Measurements from ENCODE around the gene GDNF. TPM values are rescaled to one million over a fixed set of nuclear protein-coding genes. Genes with fewer than 3 reads are reported as not detected.
"Not testable (repeated sequence)": the region's sequence is repeated elsewhere in the genome, so short reads cannot be mapped to it uniquely, and the experiment has no call there.

Gene GDNF
- polyA plus RNA-seq, 3 donors: 0.01 TPM; not detected in 2

- WGBS, 3 donors: 78 to 89% (median 84%) methylated on average over 2 of the region's 2 CpGs
- no peak overlapping the region for H3K27ac ChIP-seq (ENCODE audit: low read depth, low read length)
Measured at GRCh38 chr5:37799865-37800421, 39.9 kb downstream of the GDNF start.

- not testable (repeated sequence) for H3K27ac ChIP-seq (ENCODE audit: low read depth, low read length)
- WGBS, 3 donors: 90 to 100% (median 96%) methylated on average over 1 of the region's 1 CpG
Measured at GRCh38 chr5:37796435-37796834, 43.4 kb downstream of the GDNF start.

GRCh38 chr5:37795292-37795691 lies 44.5 kb downstream of the GDNF start:
- H3K27ac ChIP-seq (ENCODE audit: low read depth, low read length): not testable (repeated sequence)
- 65 to 79% (median 75%) methylated on average over 2 of the region's 2 CpGs for WGBS, 3 donors

- no peak overlapping the region for H3K27ac ChIP-seq (ENCODE audit: low read depth, low read length)
- 63 to 79% (median 69%) methylated on average over 2 of the region's 2 CpGs for WGBS, 3 donors
Measured at GRCh38 chr5:37792975-37793631, 46.7 kb downstream of the GDNF start.

GRCh38 chr5:37791321-37791720 lies 48.5 kb downstream of the GDNF start:
- no peak overlapping the region for H3K27ac ChIP-seq (ENCODE audit: low read depth, low read length)
- WGBS, 3 donors: 73 to 85% (median 79%) methylated on average over 2 of the region's 2 CpGs

- no peak overlapping the region for H3K27ac ChIP-seq (ENCODE audit: low read depth, low read length)
- WGBS, 3 donors: 56 to 65% (median 61%) methylated on average over 2 of the region's 2 CpGs
Measured at GRCh38 chr5:37789991-37790390, 49.9 kb downstream of the GDNF start.

GRCh38 chr5:37787742-37788141 lies 52.1 kb downstream of the GDNF start:
- 79 to 84% (median 84%) methylated on average over 6 of the region's 6 CpGs for WGBS, 3 donors

GRCh38 chr5:37786862-37787519 lies 52.9 kb downstream of the GDNF start:
- H3K27ac ChIP-seq (ENCODE audit: low read depth, low read length): no peak overlapping the region
- 86 to 92% (median 91%) methylated on average over 5 of the region's 5 CpGs for WGBS, 3 donors

More at GRCh38 chr5:37787742-37788141, 52.1 kb downstream of the GDNF start:
- no peak overlapping the region for H3K27ac ChIP-seq (ENCODE audit: low read depth, low read length)

GRCh38 chr5:37786416-37786815 lies 53.4 kb downstream of the GDNF start:
- WGBS, 3 donors: 63 to 85% (median 83%) methylated on average over 2 of the region's 2 CpGs
- H3K27ac ChIP-seq (ENCODE audit: low read depth, low read length): no peak overlapping the region

GRCh38 chr5:37781409-37781808 lies 58.4 kb downstream of the GDNF start:
- 86 to 88% (median 87%) methylated on average over 8 of the region's 8 CpGs for WGBS, 3 donors

GRCh38 chr5:37777432-37778130 lies 62.3 kb downstream of the GDNF start:
- no peak overlapping the region for H3K27ac ChIP-seq (ENCODE audit: low read depth, low read length)
- 74 to 90% (median 76%) methylated on average over 15 of the region's 15 CpGs for WGBS, 3 donors

More at GRCh38 chr5:37781409-37781808, 58.4 kb downstream of the GDNF start:
- not testable (repeated sequence) for H3K27ac ChIP-seq (ENCODE audit: low read depth, low read length)

- H3K27ac ChIP-seq (ENCODE audit: low read depth, low read length): no peak overlapping the region
Measured at GRCh38 chr5:37776826-37777225, 63.0 kb downstream of the GDNF start.

GRCh38 chr5:37774912-37775483 lies 64.8 kb downstream of the GDNF start:
- WGBS, 3 donors: 97 to 99% (median 98%) methylated on average over 9 of the region's 9 CpGs
- H3K27ac ChIP-seq (ENCODE audit: low read depth, low read length): no peak overlapping the region

More at GRCh38 chr5:37776826-37777225, 63.0 kb downstream of the GDNF start:
- WGBS, 3 donors: 85 to 87% (median 87%) methylated on average over 7 of the region's 7 CpGs

GRCh38 chr5:37773809-37774208 lies 66.0 kb downstream of the GDNF start:
- 58 to 97% (median 92%) methylated on average over 1 of the region's 1 CpG for WGBS, 3 donors
- no peak overlapping the region for H3K27ac ChIP-seq (ENCODE audit: low read depth, low read length)

- 82 to 93% (median 91%) methylated on average over 2 of the region's 2 CpGs for WGBS, 3 donors
- H3K27ac ChIP-seq (ENCODE audit: low read depth, low read length): no peak overlapping the region
Measured at GRCh38 chr5:37772255-37772654, 67.6 kb downstream of the GDNF start.

- WGBS, 3 donors: 70 to 91% (median 87%) methylated on average over 2 of the region's 2 CpGs
- H3K27ac ChIP-seq (ENCODE audit: low read depth, low read length): no peak overlapping the region
Measured at GRCh38 chr5:37771731-37772130, 68.1 kb downstream of the GDNF start.

- no peak overlapping the region for H3K27ac ChIP-seq (ENCODE audit: low read depth, low read length)
- 61 to 85% (median 70%) methylated on average over 3 of the region's 3 CpGs for WGBS, 3 donors
Measured at GRCh38 chr5:37771203-37771611, 68.6 kb downstream of the GDNF start.

GRCh38 chr5:37770786-37771185 lies 69.1 kb downstream of the GDNF start:
- 26 to 47% (median 46%) methylated on average over 1 of the region's 1 CpG for WGBS, 3 donors
- H3K27ac ChIP-seq (ENCODE audit: low read depth, low read length): no peak overlapping the region

GRCh38 chr5:37769840-37770239 lies 70.0 kb downstream of the GDNF start:
- H3K27ac ChIP-seq (ENCODE audit: low read depth, low read length): no peak overlapping the region
- 43 to 86% (median 78%) methylated on average over 1 of the region's 1 CpG for WGBS, 3 donors
